Neural cell (in vitro differentiated cells): ENCODE results near the gene FARP1. TPM values are rescaled to one million over a fixed set of nuclear protein-coding genes. Genes with fewer than 3 reads are reported as not detected.

ENCODE experiments used
- H2AFZ ChIP-seq: fragments of 200-600, 300-800 bp; sonication (generic), shearing (Covaris generic); 2 replicates; pipeline ENCODE4 v1.6.0; 2014; ENCODE audit warnings: low read depth, mild to moderate bottlenecking, antibody characterized with exemption, low read length, moderate library complexity
- H3F3A ChIP-seq: fragments of 200-600 bp; shearing (Covaris generic); 2 replicates; pipeline ENCODE4 v1.6.1; 2016; ENCODE audit warnings: mild to moderate bottlenecking, moderate library complexity, mixed read lengths, antibody characterized with exemption, low read length; ENCODE audit not compliant: insufficient read depth, poor library complexity, severe bottlenecking
- H3K27ac ChIP-seq: fragments of 200-600, 300-800 bp; sonication (generic), shearing (Covaris generic); 2 replicates; pipeline ENCODE4 v1.5.1; 2014; ENCODE audit warnings: mild to moderate bottlenecking, low read length, moderate library complexity
- H3K27me3 ChIP-seq: fragments of 300-800, 200-600 bp; sonication (generic), shearing (Covaris generic); 2 replicates; pipeline ENCODE4 v1.6.0; 2014; ENCODE audit warnings: mild to moderate bottlenecking, low read depth, low read length, moderate library complexity; ENCODE audit not compliant: insufficient read depth
- H3K36me3 ChIP-seq: fragments of 300-800, 200-600 bp; sonication (generic), shearing (Covaris generic); 2 replicates; pipeline ENCODE4 v1.5.1; 2014; ENCODE audit warnings: mild to moderate bottlenecking, antibody characterized with exemption, low read length, moderate library complexity; ENCODE audit not compliant: insufficient read depth
- H3K4me2 ChIP-seq: fragments of 300-800, 200-600 bp; sonication (generic), shearing (Covaris generic); 2 replicates; pipeline ENCODE4 v1.6.0; 2014; ENCODE audit warnings: mild to moderate bottlenecking, low read length
- H3K4me3 ChIP-seq: fragments of 300-800, 200-600 bp; sonication (generic), shearing (Covaris generic); 2 replicates; pipeline ENCODE4 v1.5.1; 2014; ENCODE audit warnings: mild to moderate bottlenecking, low read length, moderate library complexity
- H3K79me2 ChIP-seq: fragments of 200-600 bp; shearing (Covaris generic); replicated peaks from 2 replicates; pipeline ENCODE4 v1.6.0; 2014; ENCODE audit warnings: mild to moderate bottlenecking, low read length, moderate library complexity; ENCODE audit not compliant: insufficient read depth
- H3K9ac ChIP-seq: fragments of 300-800, 200-600 bp; sonication (generic), shearing (Covaris generic); 2 replicates; pipeline ENCODE4 v1.6.1; 2016; ENCODE audit warnings: mild to moderate bottlenecking, low read length, mixed read lengths
- H3K9me2 ChIP-seq: fragments of 200-600 bp; shearing (Covaris generic); 2 replicates; pipeline ENCODE4 v1.6.1; 2016; ENCODE audit warnings: mild to moderate bottlenecking, low read length, mixed read lengths; ENCODE audit not compliant: insufficient read depth
- H3K9me3 ChIP-seq: fragments of 200-600, 300-800 bp; sonication (generic), shearing (Covaris generic); 2 replicates; pipeline ENCODE4 v1.6.1; 2016; ENCODE audit warnings: mild to moderate bottlenecking, mixed run types, low read length, moderate library complexity, mixed read lengths
- H4K20me1 ChIP-seq: fragments of 200-600 bp; shearing (Covaris generic); 2 replicates; pipeline ENCODE4 v1.6.1; 2016; ENCODE audit warnings: mild to moderate bottlenecking, mixed run types; ENCODE audit not compliant: insufficient read depth
- CTCF ChIP-seq: fragments of 450-650 bp; IDR thresholded peaks from 2 replicates; pipeline ENCODE4 v1.5.1; 2014; ENCODE audit warnings: antibody characterized with exemption, mild to moderate bottlenecking, moderate library complexity; ENCODE audit not compliant: poor library complexity, severe bottlenecking
- EP300 ChIP-seq: fragments of 450-650 bp; conservative IDR thresholded peaks from 2 replicates; pipeline ENCODE4 v1.6.1; 2014; ENCODE audit warnings: antibody characterized with exemption, mild to moderate bottlenecking, moderate library complexity; ENCODE audit not compliant: poor library complexity, severe bottlenecking
- EZH2 ChIP-seq: fragments of 200-600, 300-800 bp; shearing (Covaris generic), sonication (generic); IDR thresholded peaks from 2 replicates; pipeline ENCODE4 v1.6.1; 2014; ENCODE audit warnings: antibody characterized with exemption, low read length, borderline replicate concordance, mild to moderate bottlenecking; ENCODE audit not compliant: insufficient read depth, poor library complexity, severe bottlenecking
- MXI1 ChIP-seq: fragments of 450-650 bp; conservative IDR thresholded peaks from 2 replicates; pipeline ENCODE4 v1.6.1; 2014; ENCODE audit warnings: antibody characterized with exemption, mild to moderate bottlenecking; ENCODE audit not compliant: poor library complexity, severe bottlenecking
- POLR2AphosphoS5 ChIP-seq: IDR thresholded peaks from 2 replicates; pipeline ENCODE4 v1.6.1; 2012
- RAD21 ChIP-seq: fragments of 450-650 bp; conservative IDR thresholded peaks from 2 replicates; pipeline ENCODE4 v1.6.1; 2014; ENCODE audit warnings: antibody characterized with exemption, mild to moderate bottlenecking, moderate library complexity
- REST ChIP-seq: IDR thresholded peaks from 2 replicates; pipeline ENCODE4 v1.6.1; 2012; ENCODE audit warnings: borderline replicate concordance
- SMC3 ChIP-seq: fragments of 450-650 bp; conservative IDR thresholded peaks from 2 replicates; pipeline ENCODE4 v1.6.1; 2014; ENCODE audit warnings: antibody characterized with exemption, mild to moderate bottlenecking, moderate library complexity; ENCODE audit not compliant: poor library complexity
- TAF1 ChIP-seq: IDR thresholded peaks from 2 replicates; pipeline ENCODE4 v1.6.1; 2012; ENCODE audit warnings: low read depth
- polyA plus RNA-seq: library from polyadenylated mRNA; depleted of rRNA; stranded (reverse); fragments of >200 nt; gene quantifications from 2 replicates; pipeline ENCODE4 v1.2.3, GENCODE V29; 2014

Gene FARP1
- polyA plus RNA-seq, 1 donor from 2014 or later = 19.7 TPM

GRCh38 chr13:98335721-98336120 lies 192.8 kb downstream of the FARP1 start:
- TF ChIP-seq POLR2AphosphoS5 (no peak), EZH2 (no peak), RAD21 (no peak), REST (no peak), MXI1 (no peak), TAF1 (no peak), EP300 (no peak), CTCF (no peak), SMC3 (no peak)
- Histone ChIP-seq H3F3A (no peaks in the 10 kb centered on the region), H2AFZ (no peak overlapping the region), H3K27ac (no peak overlapping the region), H3K9me3 (no peaks in the 10 kb centered on the region), H3K9ac (no peak overlapping the region), H3K36me3 (no peaks in the 10 kb centered on the region), H3K27me3 (no peaks in the 10 kb centered on the region), H4K20me1 (no peaks in the 10 kb centered on the region), H3K9me2 (no peaks in the 10 kb centered on the region), H3K79me2 (no peaks in the 10 kb centered on the region), H3K4me2 (no peak overlapping the region), H3K4me3 (no peak overlapping the region)

- Histone ChIP-seq H2AFZ (no peak overlapping the region), H3K27me3 (no peaks in the 10 kb centered on the region), H3K9ac (no peak overlapping the region), H3K27ac (no peak overlapping the region), H3K4me2 (no peak overlapping the region), H4K20me1 (no peaks in the 10 kb centered on the region), H3K36me3 (no peaks in the 10 kb centered on the region), H3K9me3 (no peaks in the 10 kb centered on the region), H3K4me3 (no peak overlapping the region), H3K9me2 (no peaks in the 10 kb centered on the region), H3F3A (no peaks in the 10 kb centered on the region), H3K79me2 (peaks cover 8% of the 10 kb centered on the region)
- no peak for TF ChIP-seq EP300
- no peak for TF ChIP-seq POLR2AphosphoS5
- TF ChIP-seq RAD21 = no peak
- no peak for TF ChIP-seq CTCF
- no peak for TF ChIP-seq EZH2
- TF ChIP-seq SMC3 = no peak
- TF ChIP-seq REST = no peak
- no peak for TF ChIP-seq MXI1
- TF ChIP-seq TAF1 = no peak
Observed at GRCh38 chr13:98338310-98338709, 195.4 kb downstream of the FARP1 start.
